ENCODE measurements around the gene ADAM12.

Gene ADAM12

DNA sequence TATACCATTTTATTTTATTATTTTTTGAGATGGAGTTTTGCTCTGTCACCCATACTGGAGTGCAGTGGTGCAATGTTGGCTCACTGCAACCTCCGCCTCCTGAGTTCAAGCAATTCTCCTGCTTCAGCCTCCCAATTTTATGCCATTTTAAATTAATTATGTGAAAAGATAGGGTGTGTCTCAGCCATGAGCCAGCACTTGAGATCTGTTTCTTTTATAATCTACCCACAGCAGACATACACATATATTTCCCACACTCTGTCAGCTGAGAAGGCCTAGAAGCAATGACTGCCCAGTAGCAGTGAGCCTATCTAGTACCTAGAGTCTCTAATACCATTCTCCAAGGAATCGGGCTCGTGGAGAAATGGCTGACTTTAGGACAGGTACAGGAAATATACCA, 70.5 kb downstream of the ADAM12 start:
- no peak overlapping the region for H4K12ac ChIP-seq (ENCODE audit: low read depth, low read length)
- no peak overlapping the region for H3K4me2 ChIP-seq (ENCODE audit: low read length)
- H3K4ac ChIP-seq (ENCODE audit: low read depth, low read length), result no peak overlapping the region
- H3K4me1 ChIP-seq (ENCODE audit: control insufficient read depth in 1 of 2, insufficient read depth in 2 of 2, low read length in 2 of 2), result peaks cover 4 to 7% of the 10 kb centered on the region in 2 experiments
- H3K36me3 ChIP-seq (ENCODE audit: control insufficient read depth in 1 of 2, insufficient read depth in 2 of 2, low read length in 2 of 2), result no peaks in the 10 kb centered on the region
- no peak overlapping the region for H3K9ac ChIP-seq (ENCODE audit: low read length)
- no peak for DNase-seq
- H2AFZ ChIP-seq (ENCODE audit: insufficient read depth, low read length, poor library complexity), result no peak overlapping the region
- H3K9me3 ChIP-seq (ENCODE audit: insufficient read depth, low read depth, low read length), result peaks cover 1% of the 10 kb centered on the region
- H2BK12ac ChIP-seq (ENCODE audit: low read length), result no peak overlapping the region
- H3K23ac ChIP-seq (ENCODE audit: low read length), result no peak overlapping the region
- no peak overlapping the region for H4K8ac ChIP-seq (ENCODE audit: low read depth, low read length)
- H2AK5ac ChIP-seq (ENCODE audit: low read length), result no peak overlapping the region
- peaks cover 2% of the 10 kb centered on the region for H3K79me1 ChIP-seq (ENCODE audit: low read length)
- no peak overlapping the region for H3K27ac ChIP-seq (ENCODE audit: low read depth, low read length)
- no peak overlapping the region for H2BK120ac ChIP-seq (ENCODE audit: insufficient read depth, low read length, poor library complexity)
- no peaks in the 10 kb centered on the region for H3K79me2 ChIP-seq (ENCODE audit: control insufficient read depth, insufficient read depth, low read length, poor library complexity)
- H2BK5ac ChIP-seq (ENCODE audit: low read depth, low read length, poor library complexity), result no peak overlapping the region
- no peak overlapping the region for H3K4me3 ChIP-seq (ENCODE audit: low read depth, low read length)
- H4K91ac ChIP-seq (ENCODE audit: low read depth, low read length), result no peak overlapping the region
- WGBS (ENCODE audit: extremely low coverage, insufficient coverage, insufficient read length), result no CpG with 5 or more reads among the region's 3 CpGs
- no peak overlapping the region for H3K18ac ChIP-seq (ENCODE audit: low read length)
- H3K14ac ChIP-seq (ENCODE audit: low read length), result no peak overlapping the region
- no peaks in the 10 kb centered on the region for H3K27me3 ChIP-seq (ENCODE audit: insufficient read depth, low read length)

DNA sequence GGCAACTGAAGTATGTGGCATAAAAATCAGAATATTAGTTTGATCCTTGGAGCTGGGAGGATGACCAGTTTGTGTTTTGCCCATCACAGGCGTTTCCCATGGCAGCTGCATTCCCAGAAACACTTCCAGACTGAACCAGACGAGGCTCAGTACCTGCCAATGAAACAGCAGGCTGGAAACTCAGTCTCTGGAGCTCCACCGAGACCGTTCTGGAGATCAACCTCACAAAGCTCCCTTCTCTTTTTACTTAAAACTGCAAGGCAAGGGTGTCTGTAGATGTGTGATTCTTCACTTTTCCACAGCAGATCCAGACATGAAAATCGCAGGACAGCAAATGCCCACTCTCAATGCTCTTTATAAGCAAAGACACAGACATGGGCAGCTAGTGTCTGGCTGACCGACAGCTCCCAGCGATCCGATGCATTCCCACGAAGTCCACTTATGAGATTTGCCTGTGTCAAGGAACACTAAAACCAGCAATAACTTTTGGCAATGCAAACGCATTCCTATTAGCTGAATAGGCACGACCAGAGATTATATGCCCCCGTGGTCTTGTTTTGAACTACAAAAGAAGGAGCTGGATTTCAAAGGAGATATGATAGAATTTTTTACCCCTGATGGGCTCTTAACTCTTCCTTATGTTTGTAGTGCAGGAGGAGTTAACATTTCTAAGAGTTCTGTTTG, 72.6 kb downstream of the ADAM12 start:
- Histone ChIP-seq H4K12ac (ENCODE audit: low read depth, low read length) (no peak overlapping the region), H3K4me1 (ENCODE audit: control insufficient read depth in 1 of 2, insufficient read depth in 2 of 2, low read length in 2 of 2) (no peaks in the 10 kb centered on the region), H3K9me3 (ENCODE audit: insufficient read depth, low read depth, low read length) (peaks cover 1% of the 10 kb centered on the region), H3K18ac (ENCODE audit: low read length) (no peak overlapping the region), H3K4ac (ENCODE audit: low read depth, low read length) (no peak overlapping the region), H4K91ac (ENCODE audit: low read depth, low read length) (no peak overlapping the region), H2AK5ac (ENCODE audit: low read length) (no peak overlapping the region), H3K4me2 (ENCODE audit: low read length) (no peak overlapping the region), H3K4me3 (ENCODE audit: low read depth, low read length) (no peak overlapping the region), H2BK120ac (ENCODE audit: insufficient read depth, low read length, poor library complexity) (no peak overlapping the region), H3K79me1 (ENCODE audit: low read length) (no peaks in the 10 kb centered on the region), H3K14ac (ENCODE audit: low read length) (no peak overlapping the region), H3K23ac (ENCODE audit: low read length) (no peak overlapping the region), H4K8ac (ENCODE audit: low read depth, low read length) (no peak overlapping the region), H3K27me3 (ENCODE audit: insufficient read depth, low read length) (no peaks in the 10 kb centered on the region), H3K27ac (ENCODE audit: low read depth, low read length) (no peak overlapping the region), H2BK12ac (ENCODE audit: low read length) (no peak overlapping the region), H3K79me2 (ENCODE audit: control insufficient read depth, insufficient read depth, low read length, poor library complexity) (no peaks in the 10 kb centered on the region), H2BK5ac (ENCODE audit: low read depth, low read length, poor library complexity) (no peak overlapping the region), H3K9ac (ENCODE audit: low read length) (no peak overlapping the region), H2AFZ (ENCODE audit: insufficient read depth, low read length, poor library complexity) (no peak overlapping the region), H3K36me3 (ENCODE audit: control insufficient read depth in 1 of 2, insufficient read depth in 2 of 2, low read length in 2 of 2) (no peaks in the 10 kb centered on the region)
- DNase-seq, result no peak
- no CpG with 5 or more reads among the region's 12 CpGs for WGBS (ENCODE audit: extremely low coverage, insufficient coverage, insufficient read length)

DNA sequence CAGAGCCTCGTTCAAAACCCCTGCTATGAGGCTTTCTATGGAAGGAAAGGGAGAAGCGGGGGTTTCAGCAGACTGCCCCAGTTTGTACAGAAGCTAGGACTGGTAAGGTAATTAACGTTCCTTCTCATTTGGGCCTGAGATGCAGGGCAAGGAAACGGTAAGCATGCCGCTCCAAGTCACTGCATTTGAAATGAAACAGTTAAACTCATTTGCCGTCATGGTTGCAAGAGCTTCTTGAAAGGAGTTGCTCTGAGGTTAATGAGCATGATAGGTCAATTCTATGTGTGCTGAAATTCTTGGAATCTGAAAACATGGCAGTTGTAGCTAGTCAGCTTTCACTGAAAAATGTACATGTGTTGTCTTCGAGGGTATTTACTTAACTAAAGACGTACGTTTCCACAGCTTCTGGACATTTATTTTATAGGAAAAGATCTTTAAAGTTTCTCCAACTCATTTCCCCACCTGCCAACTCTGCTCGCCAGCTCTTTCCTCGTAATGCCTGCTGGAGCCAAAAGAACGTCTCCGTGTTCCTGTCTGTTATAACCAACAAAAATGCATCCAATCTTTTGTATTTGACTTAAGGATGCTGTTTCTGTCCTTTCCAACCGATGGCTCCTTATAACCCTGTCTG, 73.3 kb downstream of the ADAM12 start:
- Histone ChIP-seq H2BK12ac (ENCODE audit: low read length) (no peak overlapping the region), H2AFZ (ENCODE audit: insufficient read depth, low read length, poor library complexity) (no peak overlapping the region), H3K4me3 (ENCODE audit: low read depth, low read length) (no peak overlapping the region), H3K4me1 (ENCODE audit: control insufficient read depth in 1 of 2, insufficient read depth in 2 of 2, low read length in 2 of 2) (no peaks in the 10 kb centered on the region), H2AK5ac (ENCODE audit: low read length) (no peak overlapping the region), H4K91ac (ENCODE audit: low read depth, low read length) (no peak overlapping the region), H4K12ac (ENCODE audit: low read depth, low read length) (no peak overlapping the region), H3K14ac (ENCODE audit: low read length) (no peak overlapping the region), H3K18ac (ENCODE audit: low read length) (no peak overlapping the region), H3K9ac (ENCODE audit: low read length) (no peak overlapping the region), H3K9me3 (ENCODE audit: insufficient read depth, low read depth, low read length) (peaks cover 1% of the 10 kb centered on the region), H3K36me3 (ENCODE audit: control insufficient read depth in 1 of 2, insufficient read depth in 2 of 2, low read length in 2 of 2) (no peaks in the 10 kb centered on the region), H3K79me1 (ENCODE audit: low read length) (no peaks in the 10 kb centered on the region), H3K23ac (ENCODE audit: low read length) (no peak overlapping the region), H3K27ac (ENCODE audit: low read depth, low read length) (no peak overlapping the region), H3K27me3 (ENCODE audit: insufficient read depth, low read length) (no peaks in the 10 kb centered on the region), H2BK120ac (ENCODE audit: insufficient read depth, low read length, poor library complexity) (no peak overlapping the region), H4K8ac (ENCODE audit: low read depth, low read length) (no peak overlapping the region), H3K79me2 (ENCODE audit: control insufficient read depth, insufficient read depth, low read length, poor library complexity) (no peaks in the 10 kb centered on the region), H3K4ac (ENCODE audit: low read depth, low read length) (no peak overlapping the region), H2BK5ac (ENCODE audit: low read depth, low read length, poor library complexity) (no peak overlapping the region), H3K4me2 (ENCODE audit: low read length) (no peak overlapping the region)
- no CpG with 5 or more reads among the region's 14 CpGs for WGBS (ENCODE audit: extremely low coverage, insufficient coverage, insufficient read length)
- no peak for DNase-seq

DNA sequence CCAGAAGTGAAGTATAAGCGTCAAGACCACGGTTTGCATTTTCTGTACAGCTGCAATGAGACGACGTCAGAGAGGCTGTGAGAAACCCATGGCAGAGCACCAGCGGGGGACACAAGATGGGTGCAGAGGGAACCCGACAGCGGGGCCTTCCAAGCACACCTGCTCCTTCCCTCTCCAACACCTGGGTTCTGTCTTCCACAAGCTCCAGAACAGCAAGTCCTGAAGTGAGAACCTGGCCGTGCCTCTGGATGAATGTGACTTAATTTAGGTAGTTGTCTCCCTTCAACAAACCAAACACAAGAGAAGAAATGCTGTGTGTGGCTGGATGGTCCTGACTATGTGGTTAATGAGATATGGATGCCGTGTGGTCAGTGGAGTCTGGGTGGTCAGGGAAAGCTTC, 76.1 kb downstream of the ADAM12 start:
- Histone ChIP-seq H3K4me1 (ENCODE audit: control insufficient read depth in 1 of 2, insufficient read depth in 2 of 2, low read length in 2 of 2) (no peaks in the 10 kb centered on the region), H2BK12ac (ENCODE audit: low read length) (no peak overlapping the region), H3K79me1 (ENCODE audit: low read length) (no peaks in the 10 kb centered on the region), H2BK120ac (ENCODE audit: insufficient read depth, low read length, poor library complexity) (no peak overlapping the region), H2AFZ (ENCODE audit: insufficient read depth, low read length, poor library complexity) (no peak overlapping the region), H3K9ac (ENCODE audit: low read length) (peak overlapping the region; percentile 16), H2AK5ac (ENCODE audit: low read length) (no peak overlapping the region), H3K4me2 (ENCODE audit: low read length) (no peak overlapping the region), H3K27me3 (ENCODE audit: insufficient read depth, low read length) (no peaks in the 10 kb centered on the region), H3K4me3 (ENCODE audit: low read depth, low read length) (no peak overlapping the region), H4K12ac (ENCODE audit: low read depth, low read length) (no peak overlapping the region), H3K9me3 (ENCODE audit: insufficient read depth, low read depth, low read length) (no peaks in the 10 kb centered on the region), H3K27ac (ENCODE audit: low read depth, low read length) (no peak overlapping the region), H3K4ac (ENCODE audit: low read depth, low read length) (no peak overlapping the region), H4K91ac (ENCODE audit: low read depth, low read length) (no peak overlapping the region), H3K36me3 (ENCODE audit: control insufficient read depth in 1 of 2, insufficient read depth in 2 of 2, low read length in 2 of 2) (no peaks in the 10 kb centered on the region), H3K79me2 (ENCODE audit: control insufficient read depth, insufficient read depth, low read length, poor library complexity) (no peaks in the 10 kb centered on the region), H3K18ac (ENCODE audit: low read length) (no peak overlapping the region), H4K8ac (ENCODE audit: low read depth, low read length) (no peak overlapping the region), H3K14ac (ENCODE audit: low read length) (no peak overlapping the region), H2BK5ac (ENCODE audit: low read depth, low read length, poor library complexity) (no peak overlapping the region), H3K23ac (ENCODE audit: low read length) (no peak overlapping the region)
- DNase-seq, result no peak
- no CpG with 5 or more reads among the region's 9 CpGs for WGBS (ENCODE audit: extremely low coverage, insufficient coverage, insufficient read length)

Data from trophoblast cell (in vitro differentiated cells and primary cell).